ENCODE data around the gene ZC3H10. TPM values are rescaled to one million over a fixed set of nuclear protein-coding genes. Genes with fewer than 3 reads are reported as not detected.
A peak's percentile ranks its signal among the peaks of the same experiment; 100 is the strongest.
"Not testable (repeated sequence)": the region's sequence is repeated elsewhere in the genome, so short reads cannot be mapped to it uniquely, and the experiment has no call there.

The ZC3H10 gene
- total RNA-seq, 1 donor, result 7.3 TPM

DNA sequence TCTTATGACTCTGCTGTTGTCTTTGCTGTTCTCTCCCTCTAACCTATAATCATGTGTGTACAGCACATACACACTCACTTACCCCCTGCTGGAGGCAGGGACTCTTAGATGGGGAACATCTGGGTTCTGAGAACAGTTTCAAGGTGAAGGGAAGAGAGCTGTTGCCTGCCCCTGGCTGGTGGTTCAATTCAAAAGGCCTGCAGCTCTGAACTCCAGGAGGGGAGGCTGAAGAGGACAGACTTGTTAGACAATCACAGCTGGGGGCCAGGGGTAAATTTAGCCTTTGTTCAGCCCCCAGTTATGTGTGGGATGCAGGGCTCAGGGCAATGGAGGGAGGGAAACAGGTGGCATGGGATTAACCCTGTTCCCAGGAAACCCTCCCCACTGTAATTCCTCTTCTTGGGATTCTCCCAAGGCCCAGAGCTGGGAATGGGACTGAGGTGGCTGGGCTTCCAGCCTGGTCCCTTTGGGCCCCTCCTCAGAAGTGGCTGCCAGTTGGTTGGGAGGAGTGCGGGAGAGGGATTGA lies 36.2 kb downstream of the ZC3H10 start:
- TF ChIP-seq, protein P1, sequence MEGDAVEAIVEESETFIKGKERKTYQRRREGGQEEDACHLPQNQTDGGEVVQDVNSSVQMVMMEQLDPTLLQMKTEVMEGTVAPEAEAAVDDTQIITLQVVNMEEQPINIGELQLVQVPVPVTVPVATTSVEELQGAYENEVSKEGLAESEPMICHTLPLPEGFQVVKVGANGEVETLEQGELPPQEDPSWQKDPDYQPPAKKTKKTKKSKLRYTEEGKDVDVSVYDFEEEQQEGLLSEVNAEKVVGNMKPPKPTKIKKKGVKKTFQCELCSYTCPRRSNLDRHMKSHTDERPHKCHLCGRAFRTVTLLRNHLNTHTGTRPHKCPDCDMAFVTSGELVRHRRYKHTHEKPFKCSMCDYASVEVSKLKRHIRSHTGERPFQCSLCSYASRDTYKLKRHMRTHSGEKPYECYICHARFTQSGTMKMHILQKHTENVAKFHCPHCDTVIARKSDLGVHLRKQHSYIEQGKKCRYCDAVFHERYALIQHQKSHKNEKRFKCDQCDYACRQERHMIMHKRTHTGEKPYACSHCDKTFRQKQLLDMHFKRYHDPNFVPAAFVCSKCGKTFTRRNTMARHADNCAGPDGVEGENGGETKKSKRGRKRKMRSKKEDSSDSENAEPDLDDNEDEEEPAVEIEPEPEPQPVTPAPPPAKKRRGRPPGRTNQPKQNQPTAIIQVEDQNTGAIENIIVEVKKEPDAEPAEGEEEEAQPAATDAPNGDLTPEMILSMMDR (IDR thresholded peaks at IDR 0.05; ENCODE audit: insufficient read depth, low read length), result no peak
- no peak for DNase-seq (ENCODE audit: low read depth)
- H3K4me3 ChIP-seq (ENCODE audit: low read depth, low read length), result no peak overlapping the region

GRCh38 chr12:56154818-56155217 lies 36.8 kb downstream of the ZC3H10 start:
- DNase-seq (ENCODE audit: low read depth), result no peak
- no peak overlapping the region for H3K4me3 ChIP-seq (ENCODE audit: low read depth, low read length)
- TF ChIP-seq, protein P1 (IDR thresholded peaks at IDR 0.05; ENCODE audit: insufficient read depth, low read length), result no peak

GRCh38 chr12:56155256-56155845 lies 37.3 kb downstream of the ZC3H10 start:
- TF ChIP-seq, protein P1 (IDR thresholded peaks at IDR 0.05; ENCODE audit: insufficient read depth, low read length), result no peak

GRCh38 chr12:56156464-56157200 lies 38.6 kb downstream of the ZC3H10 start:
- DNase-seq (ENCODE audit: low read depth); H3K4me3 ChIP-seq (ENCODE audit: low read depth, low read length): not testable (repeated sequence)

More at GRCh38 chr12:56155256-56155845, 37.3 kb downstream of the ZC3H10 start:
- no peak overlapping the region for H3K4me3 ChIP-seq (ENCODE audit: low read depth, low read length)
- no peak for DNase-seq (ENCODE audit: low read depth)

- peak overlapping the region; percentile 98 for H3K4me3 ChIP-seq (ENCODE audit: low read depth, low read length)
- peak; percentile 86 for DNase-seq (ENCODE audit: low read depth)
- TF ChIP-seq, protein P1 (IDR thresholded peaks at IDR 0.05; ENCODE audit: insufficient read depth, low read length), result peak; percentile 77
Observed at GRCh38 chr12:56157201-56158028, 39.3 kb downstream of the ZC3H10 start.

- TF ChIP-seq, protein P1 (IDR thresholded peaks at IDR 0.05; ENCODE audit: insufficient read depth, low read length), result no peak
- DNase-seq (ENCODE audit: low read depth), result peak; percentile 99
Observed at GRCh38 chr12:56158029-56158925, 40.2 kb downstream of the ZC3H10 start, which contains the start of gene MYL6. Gene MYL6, plus strand, starts transcription at chr12:56158359. Its CDS starts 43 bp downstream, at chr12:56158402.

More at GRCh38 chr12:56158029-56158925, 40.2 kb downstream of the ZC3H10 start, which contains the start of gene MYL6:
- peak within 1 kb of the TSS; percentile 98 for H3K4me3 ChIP-seq (ENCODE audit: low read depth, low read length)

Measured in fibroblast of the aortic adventitia (primary cell).